Motor neuron (in vitro differentiated cells): ENCODE measurements around the gene SMAD3. TPM values are rescaled to one million over a fixed set of nuclear protein-coding genes. Genes with fewer than 3 reads are reported as not detected.
"Not testable (repeated sequence)": the region's sequence is repeated elsewhere in the genome, so short reads cannot be mapped to it uniquely, and the experiment has no call there.

ENCODE experiments used
- ATAC-seq, 8 experiments: fragments of 200-7000 bp; cut with Tn5 transposase; replicated peaks in 6 of 8; 2 replicates each; pipeline ENCODE4 v1.8.0; 2021; ENCODE audit warnings: mild to moderate bottlenecking in 8 of 8, moderate library complexity in 8 of 8
- H3K27ac ChIP-seq, 2 donors: fragments of 250-450 bp; sonication (Bioruptor Pico); 2 replicates each; pipeline ENCODE4 v1.9.0; 2021; ENCODE audit warnings: antibody characterized with exemption in 2 of 2, mild to moderate bottlenecking in 2 of 2, moderate library complexity in 1 of 2
- H3K4me1 ChIP-seq, 2 donors: fragments of 250-450 bp; sonication (Bioruptor Pico); replicated peaks in 1 of 2; 2 replicates each; pipeline ENCODE4 v1.6.1; 2021; ENCODE audit warnings: antibody characterized with exemption in 2 of 2, mild to moderate bottlenecking in 2 of 2, moderate library complexity in 1 of 2
- H3K4me3 ChIP-seq, 5 donors: fragments of 250-450 bp; sonication (Bioruptor Pico); 2 replicates each; pipeline ENCODE4 v1.9.0; 2021; ENCODE audit warnings: antibody characterized with exemption in 5 of 5, mild to moderate bottlenecking in 5 of 5, moderate library complexity in 4 of 5
- WGBS, 10 experiments: fragments of 450-650 bp; shearing (Covaris generic); methylation state at CpG; one replicate each; pipeline ENCODE4 v1.0.0; 2022; 5-methylcytosine and 5-hydroxymethylcytosine counted together
- in situ Hi-C, 9 experiments: fragments of 400-800 bp; cut with MboI; loops; one replicate each; pipeline ENCODE4 v1.15.0; 2021; ENCODE audit warnings: low sequenced_read_pairs in 9 of 9, low pct_unique_long_range_greater_than_20kb in 2 of 9; ENCODE audit not compliant: unreplicated experiment in 9 of 9
- total RNA-seq, 8 experiments: library from RNA; unstranded; fragments of 300-600 nt; gene quantifications; 2 replicates each; pipeline versions ENCODE4 v1.2.3 to v1.2.4, GENCODE V29; 2022

Gene SMAD3
- total RNA-seq, 8 experiments from 2014 or later: 4.4 to 57.9 (median 13.9) TPM

DNA sequence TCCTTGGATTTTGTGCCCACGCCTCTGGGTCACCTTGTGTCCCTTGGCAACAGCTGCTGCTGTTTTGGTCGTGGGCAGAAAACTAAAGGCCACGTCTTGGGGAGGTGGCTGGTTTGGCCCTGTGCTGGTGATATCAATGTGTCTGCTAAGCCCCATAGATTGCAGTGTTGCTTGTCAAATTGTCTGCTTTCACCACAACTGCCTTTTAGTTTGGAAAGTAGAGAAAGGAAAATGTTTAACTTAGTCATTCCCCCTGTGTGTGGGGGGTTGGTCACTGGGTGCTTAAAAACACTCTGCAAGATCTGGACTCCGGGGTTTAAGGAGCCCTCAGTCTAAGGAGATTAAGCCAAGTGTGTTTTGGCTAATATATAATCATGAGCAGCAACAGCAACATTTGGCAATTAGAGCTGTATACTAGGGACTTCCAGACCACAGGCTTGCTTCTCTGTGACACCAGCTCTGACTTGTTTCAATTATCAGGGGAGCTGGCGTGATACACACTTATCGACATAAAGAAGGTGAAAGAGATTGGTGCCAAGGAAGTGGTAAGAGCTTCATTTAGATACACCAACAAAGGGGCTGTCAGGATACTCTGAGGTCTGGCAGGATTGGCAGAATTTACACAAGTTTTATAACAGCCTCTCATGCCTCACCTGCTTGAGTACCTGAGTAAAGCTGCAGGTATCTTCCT, 3.5 kb downstream of the SMAD3 start:
- Histone ChIP-seq H3K4me3 (peak overlapping the region in 2 of 5 donors; percentile 62 to 70), H3K4me1 (peaks cover 18 to 24% of the 10 kb centered on the region in 2 donors), H3K27ac (no peak overlapping the region)
- 0 to 83% (median 65%) methylated on average over 1 to 4 of the region's 6 CpGs; no CpG with 5 or more reads in 2 of the 10 experiments for WGBS, 10 experiments
- no peak for ATAC-seq
- in situ Hi-C loops: loop anchor here in 1 of 9 experiments (10.0 kb wide), 1 partner anchor 114 kb away; no protein-coding TSS in a partner anchor

DNA sequence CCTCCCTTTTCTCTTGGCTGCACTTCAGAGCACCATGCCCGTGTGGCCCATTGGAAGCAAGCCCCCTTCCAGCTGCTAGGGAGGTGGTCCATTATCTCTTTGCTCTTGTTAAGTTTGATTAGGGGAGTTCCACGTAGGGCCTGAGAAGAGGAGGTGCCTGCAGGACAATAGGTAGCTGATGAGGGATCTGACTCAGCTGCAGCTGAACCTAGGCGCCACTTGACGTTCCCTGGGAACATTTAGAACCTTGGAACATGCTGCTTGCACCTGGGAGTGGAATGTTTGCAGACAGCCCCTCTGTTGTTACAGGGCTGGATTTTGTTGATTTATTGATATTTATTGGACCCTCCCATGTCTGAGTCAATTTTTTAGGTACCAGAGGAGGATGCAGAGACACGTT, 4.7 kb downstream of the SMAD3 start:
- Histone ChIP-seq H3K4me1 (peaks cover 16 to 18% of the 10 kb centered on the region in 2 donors), H3K27ac (no peak overlapping the region), H3K4me3 (no peak overlapping the region)
- ATAC-seq: no peak
- 82 to 100% (median 90%) methylated on average over 1 to 4 of the region's 5 CpGs; no CpG with 5 or more reads in 3 of the 10 experiments for WGBS, 10 experiments
- in situ Hi-C loops: no loop called here

DNA sequence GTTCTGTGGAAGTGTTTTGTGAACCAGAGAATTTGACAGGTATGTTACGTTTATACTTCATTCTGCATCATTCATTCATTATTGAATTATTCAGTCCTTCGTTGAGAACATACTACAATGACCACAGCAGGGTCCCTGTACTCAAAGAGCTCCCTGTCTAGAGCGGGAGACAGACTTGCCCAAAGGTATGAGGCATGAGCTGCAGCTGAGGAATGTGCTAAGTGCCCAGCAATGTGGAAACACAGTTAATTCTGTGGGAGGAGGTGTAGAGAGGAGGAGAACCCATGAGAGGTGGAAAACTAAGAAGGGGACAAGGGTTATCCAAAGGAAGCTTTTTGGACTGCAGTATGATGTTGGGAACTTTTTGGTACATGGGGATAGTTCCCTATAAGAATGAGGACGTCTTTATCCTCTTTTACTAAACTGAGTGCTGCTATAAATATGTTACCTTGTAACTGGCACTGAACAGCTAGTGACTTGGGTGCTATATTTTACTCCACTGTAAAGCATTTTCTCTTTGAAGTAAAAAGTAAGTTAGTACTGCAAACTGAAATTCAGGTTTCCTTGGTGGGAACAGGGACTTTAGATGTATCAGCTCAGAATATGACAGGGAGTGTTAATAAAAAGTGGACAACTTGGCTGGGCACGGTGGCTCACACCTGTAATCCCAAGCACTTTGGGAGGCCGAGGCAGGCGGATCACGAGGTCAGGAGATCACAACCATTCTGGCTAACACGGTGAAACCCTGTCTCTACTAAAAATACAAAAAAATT, 5.7 kb downstream of the SMAD3 start:
- WGBS, 10 experiments: 83 to 100% (median 94%) methylated on average over 1 to 7 of the region's 9 CpGs; no CpG with 5 or more reads in 2 of the 10 experiments
- ATAC-seq: no peak
- no peak overlapping the region for H3K4me3 ChIP-seq
- no peak overlapping the region for H3K27ac ChIP-seq
- in situ Hi-C loops: no loop called here
- peaks cover 16 to 18% of the 10 kb centered on the region in 2 donors for H3K4me1 ChIP-seq

DNA sequence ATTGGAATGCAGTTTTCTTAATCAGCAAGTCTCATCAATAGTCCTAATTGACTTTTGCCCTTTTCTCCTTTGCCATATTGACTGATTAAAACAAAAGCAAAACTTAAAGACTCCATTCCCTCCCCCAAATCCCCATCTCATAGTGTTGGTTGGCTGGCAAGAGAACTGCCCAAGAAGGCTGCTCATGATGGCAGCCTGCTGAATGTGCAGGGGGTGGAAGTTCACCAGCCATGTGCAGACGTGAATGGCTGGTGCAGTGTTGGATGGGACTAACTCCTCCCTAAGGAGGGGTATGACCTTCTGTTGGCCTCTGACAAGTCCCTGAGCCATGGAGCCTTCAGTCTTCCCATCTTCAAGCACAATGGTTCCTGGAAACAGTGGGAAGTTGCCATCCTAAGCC, 7.0 kb downstream of the SMAD3 start:
- no CpG with 5 or more reads among the region's 1 CpG for WGBS, 10 experiments
- in situ Hi-C loops: no loop called here
- H3K4me3 ChIP-seq: no peak overlapping the region
- H3K27ac ChIP-seq: no peak overlapping the region
- H3K4me1 ChIP-seq: peaks cover 14 to 16% of the 10 kb centered on the region in 2 donors
- ATAC-seq: no peak

DNA sequence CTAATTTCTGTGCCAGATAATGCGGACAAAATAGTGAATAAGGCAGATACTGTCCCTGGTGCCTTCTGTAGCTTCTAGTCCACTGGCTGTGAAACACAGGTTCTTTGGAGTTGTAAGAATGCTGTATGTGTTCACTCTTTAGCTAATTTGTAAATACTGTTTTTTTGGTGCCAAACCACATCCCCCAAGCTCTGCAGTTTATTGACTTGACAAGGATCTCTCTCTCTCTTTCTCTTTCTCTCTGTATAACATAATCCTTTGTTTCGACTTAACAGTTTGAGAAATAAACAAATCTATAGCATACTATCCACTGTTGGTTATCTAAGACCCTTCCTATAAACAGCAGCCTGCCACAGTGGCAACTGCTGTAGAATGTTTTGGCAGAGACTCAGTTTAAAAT, 7.6 kb downstream of the SMAD3 start:
- Histone ChIP-seq H3K27ac (no peak overlapping the region), H3K4me1 (peaks cover 9 to 16% of the 10 kb centered on the region in 2 donors), H3K4me3 (no peak overlapping the region)
- WGBS, 10 experiments: 50 to 100% (median 85%) methylated on average over 1 to 2 of the region's 2 CpGs; no CpG with 5 or more reads in 4 of the 10 experiments
- no peak for ATAC-seq
- in situ Hi-C loops: no loop called here

DNA sequence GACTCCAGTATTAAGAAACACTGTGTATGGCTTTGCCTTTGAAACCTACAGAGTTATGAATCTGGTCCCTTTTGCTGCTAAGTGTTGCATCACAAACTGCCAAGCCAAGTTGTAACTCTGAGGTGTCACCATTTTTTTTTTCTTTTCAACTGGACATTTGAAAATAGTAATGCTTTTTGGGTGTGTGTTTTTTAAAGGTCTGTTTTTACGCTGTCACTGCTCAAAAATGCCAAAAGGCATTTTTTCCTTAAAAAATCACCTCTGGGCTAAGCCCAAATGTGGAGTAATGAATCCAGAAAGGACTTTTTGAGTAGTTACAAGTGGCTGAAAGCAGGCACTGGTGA, 9.5 kb downstream of the SMAD3 start:
- 40 to 100% (median 87%) methylated on average over 1 of the region's 1 CpG; no CpG with 5 or more reads in 4 of the 10 experiments for WGBS, 10 experiments
- no peak overlapping the region for H3K27ac ChIP-seq
- in situ Hi-C loops: no loop called here
- ATAC-seq: no peak
- H3K4me3 ChIP-seq: no peak overlapping the region
- peaks cover 0 to 3% of the 10 kb centered on the region in 2 donors for H3K4me1 ChIP-seq

DNA sequence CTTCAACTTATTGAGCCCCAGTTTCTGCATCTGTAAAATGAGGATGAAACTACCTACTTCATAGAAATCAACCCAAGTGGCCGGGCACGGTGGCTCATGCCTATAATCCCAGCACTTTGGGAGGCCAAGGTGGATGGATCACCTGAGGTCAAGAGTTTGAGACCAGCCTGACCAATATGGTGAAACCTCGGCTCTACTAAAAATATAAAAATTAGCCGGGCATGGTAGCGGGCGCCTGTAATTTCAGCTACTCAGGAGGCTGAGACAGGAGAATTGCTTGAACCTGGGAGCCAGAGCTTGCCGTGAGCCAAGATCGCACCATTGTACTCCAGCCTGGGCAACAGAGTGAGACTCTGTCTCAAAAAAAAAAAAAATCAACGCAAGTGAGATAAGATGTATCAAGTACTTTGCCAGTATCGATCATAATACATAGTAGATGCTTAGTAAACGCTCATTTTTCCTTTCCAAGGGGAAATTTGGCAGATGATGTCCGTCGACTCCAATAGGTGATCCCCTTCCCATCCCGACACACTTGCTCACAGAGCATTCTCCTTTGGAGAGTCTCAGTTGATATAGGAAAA, 10.2 kb downstream of the SMAD3 start:
- not testable (repeated sequence) for ATAC-seq, H3K4me1 ChIP-seq

DNA sequence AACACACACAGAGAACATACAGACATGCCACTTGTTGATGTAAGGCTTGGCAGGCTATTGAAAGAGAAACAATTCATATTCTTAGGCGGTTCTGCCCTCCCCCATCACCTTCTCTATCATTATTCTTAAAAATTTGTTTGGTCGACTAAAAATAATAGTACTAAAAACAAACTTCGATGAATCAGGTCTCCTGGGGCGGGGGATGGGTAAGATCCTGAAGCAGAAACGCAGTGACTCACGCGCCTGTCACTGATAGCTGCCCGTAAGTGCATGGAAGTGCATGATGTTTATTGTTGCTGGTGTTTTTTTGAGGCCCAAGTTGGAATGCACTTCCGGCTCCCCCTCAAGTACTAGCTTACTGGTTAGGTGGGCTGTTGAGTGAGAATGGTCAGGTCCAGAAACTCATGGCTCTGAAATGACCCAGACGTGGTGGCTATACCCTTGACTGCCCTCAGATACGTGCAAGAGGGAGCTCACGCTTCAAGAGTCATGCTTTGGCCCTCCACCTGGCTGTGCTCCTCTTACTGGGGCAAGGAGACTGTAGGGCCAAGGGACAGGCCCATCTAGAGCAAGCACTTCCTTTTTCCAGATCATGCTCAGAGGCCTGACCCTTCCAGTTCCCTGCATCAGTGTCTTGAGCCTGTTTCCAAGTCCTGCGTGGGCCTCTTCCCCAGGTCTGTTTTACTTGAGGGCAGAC, 10.9 kb downstream of the SMAD3 start:
- Histone ChIP-seq H3K4me1 (peaks cover 0 to 11% of the 10 kb centered on the region in 2 donors), H3K4me3 (no peak overlapping the region), H3K27ac (no peak overlapping the region)
- in situ Hi-C loops: no loop called here
- 37 to 100% (median 88%) methylated on average over 1 to 9 of the region's 13 CpGs; no CpG with 5 or more reads in 3 of the 10 experiments for WGBS, 10 experiments
- ATAC-seq: no peak

More for the DNA sequence above, 10.2 kb downstream of the SMAD3 start:
- H3K4me3 ChIP-seq, H3K27ac ChIP-seq, in situ Hi-C loops: not testable (repeated sequence)
- WGBS, 10 experiments: 90 to 100% (median 95%) methylated on average over 2 to 13 of the region's 14 CpGs

DNA sequence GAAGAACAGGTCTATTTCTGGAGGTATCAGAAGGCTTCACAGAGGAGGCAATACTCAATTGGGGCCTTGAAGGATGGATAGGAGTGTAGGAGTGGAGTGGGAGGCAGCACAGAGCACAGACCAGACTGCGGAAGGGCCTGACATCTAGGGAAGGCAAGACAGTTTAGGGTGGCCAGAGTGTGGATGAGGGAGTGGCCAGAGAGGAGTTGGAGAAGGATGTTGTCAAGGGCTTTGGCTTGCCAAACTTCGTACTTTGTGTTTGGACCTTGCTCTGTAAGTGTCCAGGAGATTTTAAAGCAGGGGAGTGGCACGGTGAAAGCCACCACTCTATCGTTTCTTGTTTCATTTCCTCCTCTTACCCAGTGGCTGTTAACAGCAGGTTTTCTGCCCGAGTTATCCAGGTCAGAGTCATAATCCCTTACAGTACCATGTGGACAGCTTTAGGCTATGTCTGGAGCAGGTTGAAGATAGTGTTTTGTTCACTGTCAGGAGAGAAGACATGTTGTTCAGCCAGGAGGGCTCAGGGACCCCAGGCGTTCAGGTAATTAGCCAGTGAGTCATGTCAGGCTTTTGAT, 12.3 kb downstream of the SMAD3 start:
- WGBS, 10 experiments: 40 to 100% (median 81%) methylated on average over 1 to 4 of the region's 6 CpGs; no CpG with 5 or more reads in 2 of the 10 experiments
- in situ Hi-C loops: no loop called here
- no peak for ATAC-seq
- Histone ChIP-seq H3K4me3 (no peak overlapping the region), H3K27ac (no peak overlapping the region), H3K4me1 (peaks cover 0 to 8% of the 10 kb centered on the region in 2 donors)

DNA sequence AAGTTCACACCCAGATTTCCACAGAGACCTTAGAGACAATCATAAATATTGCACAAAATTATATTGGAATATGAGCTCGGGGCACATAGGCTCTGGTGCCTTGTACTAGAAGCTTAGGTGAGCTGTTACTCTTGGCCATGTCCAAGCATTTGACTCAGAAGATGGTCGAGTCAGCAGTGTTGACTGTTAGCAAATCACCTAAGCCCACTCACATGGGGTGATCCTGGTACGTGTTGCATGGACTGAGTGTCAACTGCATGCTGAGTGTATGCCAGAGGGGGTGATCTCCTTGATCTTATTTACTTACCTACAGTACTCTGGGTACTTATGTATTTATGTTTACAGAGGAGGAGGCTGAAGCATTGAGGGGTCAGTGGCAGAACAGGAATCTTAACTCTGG, 14.0 kb downstream of the SMAD3 start:
- in situ Hi-C loops: no loop called here
- WGBS, 10 experiments: 20 to 100% (median 100%) methylated on average over 1 to 2 of the region's 3 CpGs; no CpG with 5 or more reads in 5 of the 10 experiments
- no peak for ATAC-seq
- Histone ChIP-seq H3K27ac (no peak overlapping the region), H3K4me1 (peaks cover 0 to 8% of the 10 kb centered on the region in 2 donors), H3K4me3 (no peak overlapping the region)

DNA sequence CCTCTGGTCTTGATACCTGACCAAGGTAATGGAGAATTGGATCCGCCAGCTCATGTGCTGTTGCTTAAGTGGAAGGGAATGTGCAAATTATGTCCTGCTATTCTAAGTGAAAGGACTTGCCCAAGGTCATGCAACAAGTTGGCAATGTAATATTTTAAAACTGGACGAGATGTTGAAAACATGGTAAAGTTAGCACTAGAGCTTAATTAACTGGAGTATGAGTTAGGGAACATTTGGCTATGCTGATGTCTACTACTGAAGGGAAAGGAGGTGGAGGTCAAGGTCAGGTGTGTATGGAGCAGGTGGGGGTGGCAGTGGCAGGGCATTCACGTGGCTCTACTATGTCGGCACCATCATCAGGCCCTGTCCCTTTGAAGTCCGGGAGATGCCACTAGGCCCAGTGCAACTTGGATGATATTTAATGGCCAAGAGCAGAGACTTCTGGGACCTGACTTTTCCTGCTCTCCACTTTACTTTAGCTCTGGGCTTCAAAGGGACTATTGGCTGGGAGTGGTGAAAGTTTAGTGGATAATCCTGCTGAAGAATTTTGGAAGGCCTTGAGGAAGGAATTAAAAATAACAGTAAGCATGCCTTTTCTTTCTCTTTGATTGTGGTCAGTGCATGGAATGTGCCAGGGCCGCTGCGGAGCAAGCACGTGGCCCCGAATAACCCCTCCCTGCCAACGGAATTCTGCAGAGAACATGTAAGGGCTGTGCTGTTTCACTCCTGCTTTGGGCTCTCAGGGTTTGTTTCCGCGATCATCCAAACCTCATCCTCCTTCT, 14.9 kb downstream of the SMAD3 start:
- in situ Hi-C loops: no loop called here
- ATAC-seq: peak in 6 of 8 experiments; percentile 11 to 76 (median 68)
- Histone ChIP-seq H3K4me1 (peaks cover 0 to 8% of the 10 kb centered on the region in 2 donors), H3K4me3 (no peak overlapping the region), H3K27ac (no peak overlapping the region)
- WGBS, 10 experiments: 26 to 100% (median 87%) methylated on average over 1 to 10 of the region's 12 CpGs; no CpG with 5 or more reads in 1 of the 10 experiments

DNA sequence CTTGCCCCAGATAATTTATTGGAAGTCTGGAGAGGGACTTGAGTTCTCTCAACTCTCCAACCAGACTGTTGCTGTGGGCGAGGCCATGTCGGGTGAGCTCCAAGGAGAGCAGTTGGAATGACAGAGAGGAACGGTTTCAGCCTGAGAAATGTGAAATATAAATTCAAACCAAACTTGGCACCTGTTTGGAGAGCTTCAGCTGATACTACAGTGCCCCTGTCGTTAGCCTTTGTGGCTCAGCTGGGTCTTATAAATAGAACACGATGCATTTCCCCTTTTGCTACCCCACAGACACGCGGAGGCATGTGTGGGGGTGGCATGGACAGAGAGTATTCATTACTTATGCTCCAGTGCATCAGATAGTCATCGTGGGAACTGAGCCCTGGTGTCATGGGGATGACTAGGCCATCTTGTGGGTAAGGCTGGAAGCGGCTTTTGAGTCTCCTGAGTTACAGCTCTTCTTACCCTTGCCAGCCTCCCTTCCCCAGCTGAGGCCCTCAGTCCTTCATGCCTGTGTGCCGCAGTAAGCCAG, 15.6 kb downstream of the SMAD3 start:
- peaks cover 0 to 9% of the 10 kb centered on the region in 2 donors for H3K4me1 ChIP-seq
- WGBS, 10 experiments: 7 to 84% (median 69%) methylated on average over 2 to 8 of the region's 10 CpGs; no CpG with 5 or more reads in 2 of the 10 experiments
- in situ Hi-C loops: no loop called here
- no peak overlapping the region for H3K4me3 ChIP-seq
- peak; percentile 5 to 86 (median 76) for ATAC-seq
- H3K27ac ChIP-seq: no peak overlapping the region
